ENCODE results near the gene SUSD6. TPM values are rescaled to one million over a fixed set of nuclear protein-coding genes. Genes with fewer than 3 reads are reported as not detected.
A peak's percentile ranks its signal among the peaks of the same experiment; 100 is the strongest.

Gene SUSD6
- total RNA-seq, 1 experiment from 2014 or later, result 6.4 TPM

GRCh38 chr14:69605738-69606137 is 5.7 kb upstream of the SUSD6 start:
- H3K36me3 ChIP-seq, result no peaks in the 10 kb centered on the region
- peaks cover 5% of the 10 kb centered on the region for H3K4me1 ChIP-seq (replicated peaks)
- no peak overlapping the region for H3K27ac ChIP-seq
- no peaks in the 10 kb centered on the region for H3K9me3 ChIP-seq (replicated peaks)
- no peak for DNase-seq (ENCODE audit: low read depth in 1 of 2, low spot score in 2 of 2)
- H3K4me3 ChIP-seq, result no peak overlapping the region
- no peaks in the 10 kb centered on the region for H3K27me3 ChIP-seq (replicated peaks)

- Histone ChIP-seq H3K4me1 (replicated peaks) (peaks cover 6% of the 10 kb centered on the region), H3K36me3 (no peaks in the 10 kb centered on the region), H3K27ac (no peak overlapping the region), H3K27me3 (replicated peaks) (no peaks in the 10 kb centered on the region), H3K4me3 (no peak overlapping the region), H3K9me3 (replicated peaks) (0 out of 2 replicates have a peak, but pooled peaks cover under 1% of the 10 kb centered on the region)
- no peak for DNase-seq (ENCODE audit: low read depth in 1 of 2, low spot score in 2 of 2)
These were observed 4.9 kb upstream of the SUSD6 start for GRCh38 chr14:69606258-69607184.

- no peak for DNase-seq (ENCODE audit: low read depth in 1 of 2, low spot score in 2 of 2)
- Histone ChIP-seq H3K4me3 (peak overlapping the region; percentile 95), H3K9me3 (replicated peaks) (0 out of 2 replicates have a peak, but pooled peaks cover 2% of the 10 kb centered on the region), H3K4me1 (replicated peaks) (peaks cover 24% of the 10 kb centered on the region), H3K27me3 (replicated peaks) (no peaks in the 10 kb centered on the region), H3K36me3 (no peaks in the 10 kb centered on the region; the same call in 1 of the 2 replicates), H3K27ac (no peak overlapping the region)
These were observed 1.1 kb upstream of the SUSD6 start for GRCh38 chr14:69610020-69610873.

- Histone ChIP-seq H3K9me3 (replicated peaks) (0 out of 2 replicates have a peak, but pooled peaks cover 2% of the 10 kb centered on the region), H3K36me3 (no peaks in the 10 kb centered on the region; the same call in 1 of the 2 replicates), H3K27ac (0 out of 2 replicates have a peak overlapping the region, but pooled peaks have one; percentile 44), H3K4me3 (peak overlapping the region; percentile 95), H3K27me3 (replicated peaks) (no peaks in the 10 kb centered on the region), H3K4me1 (replicated peaks) (peaks cover 30% of the 10 kb centered on the region)
- no peak for DNase-seq (ENCODE audit: low read depth in 1 of 2, low spot score in 2 of 2)
These were observed 573 bp upstream of the SUSD6 start for GRCh38 chr14:69610874-69611171.

- Histone ChIP-seq H3K4me3 (peak overlapping the region; percentile 95), H3K4me1 (replicated peaks) (peaks cover 40% of the 10 kb centered on the region), H3K27me3 (replicated peaks) (no peaks in the 10 kb centered on the region), H3K27ac (peak overlapping the region; percentile 82), H3K9me3 (replicated peaks) (0 out of 2 replicates have a peak, but pooled peaks cover 2% of the 10 kb centered on the region), H3K36me3 (no peaks in the 10 kb centered on the region; the same call in 1 of the 2 replicates)
- DNase-seq (ENCODE audit: low read depth in 1 of 2, low spot score in 2 of 2), result peak in 1 of 2 experiments; percentile 47
These were observed 802 bp downstream of the SUSD6 start for GRCh38 chr14:69612014-69612782.

- no peak for DNase-seq (ENCODE audit: low read depth in 1 of 2, low spot score in 2 of 2)
These were observed 1.4 kb downstream of the SUSD6 start for GRCh38 chr14:69612783-69613130.

GRCh38 chr14:69613312-69614073 is 2.1 kb downstream of the SUSD6 start:
- no peaks in the 10 kb centered on the region for H3K27me3 ChIP-seq (replicated peaks)
- no peaks in the 10 kb centered on the region; the same call in 1 of the 2 replicates for H3K36me3 ChIP-seq
- H3K27ac ChIP-seq, result no peak overlapping the region
- 0 out of 2 replicates have a peak, but pooled peaks cover 2% of the 10 kb centered on the region for H3K9me3 ChIP-seq (replicated peaks)
- H3K4me3 ChIP-seq, result no peak overlapping the region
- DNase-seq (ENCODE audit: low read depth in 1 of 2, low spot score in 2 of 2), result no peak
- peaks cover 42% of the 10 kb centered on the region for H3K4me1 ChIP-seq (replicated peaks)

More at GRCh38 chr14:69612783-69613130, 1.4 kb downstream of the SUSD6 start:
- peak overlapping the region; percentile 95 for H3K4me3 ChIP-seq
- H3K36me3 ChIP-seq, result no peaks in the 10 kb centered on the region; the same call in 1 of the 2 replicates
- no peaks in the 10 kb centered on the region for H3K27me3 ChIP-seq (replicated peaks)
- H3K4me1 ChIP-seq (replicated peaks), result peaks cover 40% of the 10 kb centered on the region
- 0 out of 2 replicates have a peak, but pooled peaks cover 2% of the 10 kb centered on the region for H3K9me3 ChIP-seq (replicated peaks)
- no peak overlapping the region for H3K27ac ChIP-seq

- no peaks in the 10 kb centered on the region for H3K27me3 ChIP-seq (replicated peaks)
These were observed 3.2 kb downstream of the SUSD6 start for GRCh38 chr14:69614592-69614991.

GRCh38 chr14:69615121-69615495 is 3.7 kb downstream of the SUSD6 start:
- Histone ChIP-seq H3K4me1 (replicated peaks) (peaks cover 52% of the 10 kb centered on the region), H3K9me3 (replicated peaks) (0 out of 2 replicates have a peak, but pooled peaks cover 2% of the 10 kb centered on the region), H3K36me3 (no peaks in the 10 kb centered on the region; the same call in 1 of the 2 replicates), H3K27me3 (replicated peaks) (no peaks in the 10 kb centered on the region), H3K4me3 (no peak overlapping the region), H3K27ac (peak overlapping the region; percentile 59)
- DNase-seq (ENCODE audit: low read depth in 1 of 2, low spot score in 2 of 2), result no peak

More at GRCh38 chr14:69614592-69614991, 3.2 kb downstream of the SUSD6 start:
- Histone ChIP-seq H3K4me1 (replicated peaks) (peaks cover 51% of the 10 kb centered on the region), H3K4me3 (no peak overlapping the region), H3K9me3 (replicated peaks) (0 out of 2 replicates have a peak, but pooled peaks cover 2% of the 10 kb centered on the region), H3K36me3 (no peaks in the 10 kb centered on the region; the same call in 1 of the 2 replicates), H3K27ac (no peak overlapping the region)
- no peak for DNase-seq (ENCODE audit: low read depth in 1 of 2, low spot score in 2 of 2)

GRCh38 chr14:69615496-69616407 is 4.4 kb downstream of the SUSD6 start:
- Histone ChIP-seq H3K9me3 (replicated peaks) (0 out of 2 replicates have a peak, but pooled peaks cover 2% of the 10 kb centered on the region), H3K4me3 (peak overlapping the region; percentile 20), H3K36me3 (no peaks in the 10 kb centered on the region; the same call in 1 of the 2 replicates), H3K4me1 (replicated peaks) (peaks cover 53% of the 10 kb centered on the region), H3K27ac (peak overlapping the region; percentile 59), H3K27me3 (replicated peaks) (no peaks in the 10 kb centered on the region)
- peak; percentile 55 to 59 for DNase-seq (ENCODE audit: low read depth in 1 of 2, low spot score in 2 of 2)

- Histone ChIP-seq H3K27ac (peak overlapping the region; percentile 59), H3K27me3 (replicated peaks) (no peaks in the 10 kb centered on the region), H3K4me1 (replicated peaks) (peaks cover 53% of the 10 kb centered on the region), H3K36me3 (no peaks in the 10 kb centered on the region; the same call in 1 of the 2 replicates), H3K9me3 (replicated peaks) (0 out of 2 replicates have a peak, but pooled peaks cover 2% of the 10 kb centered on the region), H3K4me3 (no peak overlapping the region; the same call in 1 of the 2 replicates)
- DNase-seq (ENCODE audit: low read depth in 1 of 2, low spot score in 2 of 2), result no peak
These were observed 5.0 kb downstream of the SUSD6 start for GRCh38 chr14:69616408-69616773.
